Measurements from ENCODE around the gene OGDHL.

DNA sequence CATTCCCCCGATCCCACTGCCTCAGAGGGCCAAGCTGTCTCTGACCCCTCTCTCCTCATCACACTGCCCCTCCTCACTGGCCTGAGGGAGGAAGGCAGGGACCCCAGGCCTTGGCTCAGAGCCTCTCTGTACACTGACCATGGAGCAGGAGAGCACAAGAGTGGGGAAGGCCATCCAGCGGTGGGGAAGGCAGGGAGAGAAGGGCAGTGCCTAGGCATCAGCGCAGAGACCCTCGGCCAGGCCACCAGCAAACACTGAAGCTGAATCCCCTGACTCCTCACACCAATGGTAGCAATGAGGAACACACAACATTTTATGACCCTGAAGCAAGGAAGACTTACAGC, 14.8 kb downstream of the OGDHL start:
- no peak for TF ChIP-seq POLR2A (IDR thresholded peaks at IDR 0.05)
- no peak for TF ChIP-seq EP300 (IDR thresholded peaks at IDR 0.05)

Data from gastroesophageal sphincter (tissue), 2 donors.